GM08714 (cell line): ENCODE results near the gene PIP5KL1.

Experiments
- H3K4me3 ChIP-seq: fragments of 200-500 bp; sonication (Bioruptor generic); 2 replicates; pipeline ENCODE4 v1.5.1; 2014; ENCODE audit warnings: mild to moderate bottlenecking, low read length, inconsistent platforms
- ZNF274 ChIP-seq: IDR thresholded peaks from 2 replicates; pipeline ENCODE4 v1.6.1; 2012; ENCODE audit warnings: mild to moderate bottlenecking, low read depth, low read length

PIP5KL1 gene

DNA sequence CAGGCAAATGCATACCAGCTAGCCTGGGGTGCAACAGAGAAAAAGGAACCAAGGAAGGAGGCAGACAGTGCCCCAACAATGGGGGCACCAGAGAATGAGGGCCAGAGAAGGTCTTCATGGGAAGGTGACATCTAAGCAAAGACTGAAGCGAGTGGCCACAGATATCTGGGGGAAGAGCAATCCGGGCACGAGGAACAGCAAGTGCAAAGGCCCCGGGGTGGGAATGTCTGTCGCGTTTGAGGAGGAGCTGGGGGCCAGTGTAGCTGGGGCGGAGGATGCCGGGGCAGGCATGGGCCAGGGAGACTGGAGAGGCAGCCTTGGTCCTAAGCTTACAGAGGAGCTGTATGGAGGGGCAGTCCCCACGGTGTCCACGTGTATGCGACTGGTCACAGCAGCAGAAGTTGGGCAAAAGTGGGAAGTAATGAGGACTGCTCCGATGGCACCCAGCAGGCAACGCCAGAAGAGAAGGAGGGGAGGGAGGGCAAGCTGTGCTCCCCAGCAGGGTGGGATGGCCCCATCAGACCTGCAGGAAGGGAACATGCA lies 31.1 kb upstream of the PIP5KL1 start:
- TF ChIP-seq ZNF274, result no peak
- H3K4me3 ChIP-seq, result no peak overlapping the region

DNA sequence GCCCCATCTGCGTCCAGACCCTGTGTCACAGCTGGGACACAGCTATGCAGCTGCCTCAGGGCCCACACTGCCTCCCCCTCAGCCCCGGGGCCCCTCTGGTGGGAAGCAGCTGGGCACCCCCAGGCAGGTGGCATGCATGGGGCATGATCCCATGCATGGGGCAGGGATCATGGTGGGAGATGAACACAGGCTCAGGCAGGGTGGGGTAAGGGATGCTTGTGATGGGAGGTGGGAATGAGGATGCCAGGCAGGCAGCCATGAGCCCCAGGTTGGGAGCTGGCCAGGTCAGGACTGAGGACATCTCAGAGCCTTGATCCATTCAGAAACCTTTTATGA lies 30.5 kb upstream of the PIP5KL1 start:
- TF ChIP-seq ZNF274, result no peak
- no peak overlapping the region for H3K4me3 ChIP-seq

DNA sequence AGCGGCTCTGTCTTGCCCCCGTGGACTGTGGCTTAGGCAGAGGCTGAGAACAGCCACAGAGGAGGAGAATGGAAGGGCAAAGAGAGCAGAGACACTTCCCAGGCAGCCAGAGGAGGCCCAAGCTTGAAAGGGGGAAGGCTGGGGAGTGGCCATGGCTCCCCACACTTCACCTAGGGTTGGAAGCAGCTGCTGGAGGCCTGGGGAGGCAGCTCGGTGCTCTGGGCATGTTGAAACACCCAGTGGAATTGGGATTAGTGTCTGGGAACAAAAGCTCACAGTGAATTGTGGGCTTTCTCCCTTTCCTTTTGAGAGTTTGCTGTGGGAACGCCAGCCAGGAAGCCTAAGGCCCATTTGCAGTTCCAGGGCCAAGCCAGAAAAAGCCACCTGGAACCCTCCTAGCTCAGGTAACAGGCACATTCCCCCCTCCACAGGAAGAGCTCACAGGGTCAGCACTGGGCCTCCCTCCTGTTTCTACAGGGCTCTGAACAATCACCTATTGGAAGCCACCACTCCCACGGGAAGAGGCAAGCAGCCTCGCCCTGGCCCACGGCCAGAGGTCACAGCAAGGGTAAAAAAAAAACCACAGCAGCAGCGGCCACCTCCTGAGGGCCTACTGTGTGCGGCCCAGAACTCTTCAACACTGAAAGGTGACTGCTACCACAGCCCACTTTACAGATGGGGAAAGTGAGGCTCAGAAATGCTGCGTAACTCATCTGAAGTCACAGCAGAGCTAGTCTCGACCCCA lies 30.0 kb upstream of the PIP5KL1 start:
- TF ChIP-seq ZNF274, result no peak
- no peak overlapping the region for H3K4me3 ChIP-seq

GRCh38 chr9:127959841-127960409 lies 29.3 kb upstream of the PIP5KL1 start:
- no peak for TF ChIP-seq ZNF274
- H3K4me3 ChIP-seq, result no peak overlapping the region

- no peak for TF ChIP-seq ZNF274
Measured at GRCh38 chr9:127959398-127959797, 28.8 kb upstream of the PIP5KL1 start.

GRCh38 chr9:127958728-127959127 lies 28.2 kb upstream of the PIP5KL1 start:
- no peak for TF ChIP-seq ZNF274
- no peak overlapping the region for H3K4me3 ChIP-seq

More at GRCh38 chr9:127959398-127959797, 28.8 kb upstream of the PIP5KL1 start:
- H3K4me3 ChIP-seq, result no peak overlapping the region

DNA sequence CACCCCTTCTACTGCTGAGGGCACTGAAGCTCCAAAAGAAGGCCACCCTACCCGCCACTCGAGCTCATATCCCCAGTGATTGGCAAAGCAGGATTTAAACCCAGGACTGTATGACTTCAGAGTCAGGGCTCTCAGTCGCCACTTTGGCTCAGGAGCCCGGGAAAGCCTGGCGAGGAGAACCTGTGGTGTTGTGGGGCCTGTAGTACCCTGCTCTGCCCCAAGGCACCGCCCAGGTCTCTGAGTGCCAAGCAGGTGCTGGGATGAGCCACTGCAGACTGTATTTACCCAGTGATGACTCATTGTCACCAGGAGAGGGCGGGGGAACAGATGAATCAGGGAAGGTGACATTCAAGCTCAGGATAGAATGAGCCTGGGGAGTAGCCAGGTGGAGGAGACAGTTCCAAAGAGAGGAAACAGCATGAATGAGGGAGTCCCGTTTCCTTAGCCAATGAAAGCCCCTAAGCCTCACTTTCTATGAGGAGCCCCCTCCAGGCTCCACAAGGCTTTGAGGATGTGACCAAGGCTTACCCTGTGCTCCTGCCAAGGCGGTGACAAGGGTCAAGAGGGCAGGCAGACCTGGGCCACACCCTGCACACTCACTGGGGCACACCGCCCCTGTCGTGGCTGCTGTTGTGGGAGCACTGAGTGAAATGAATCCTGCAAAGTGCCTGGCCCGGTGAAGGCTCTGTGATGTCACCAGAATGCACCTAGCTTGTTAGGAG lies 24.9 kb upstream of the PIP5KL1 start:
- no peak overlapping the region for H3K4me3 ChIP-seq
- TF ChIP-seq ZNF274, result no peak

- TF ChIP-seq ZNF274, result no peak
- H3K4me3 ChIP-seq, result no peak overlapping the region
Measured at GRCh38 chr9:127954831-127955293, 24.3 kb upstream of the PIP5KL1 start.

DNA sequence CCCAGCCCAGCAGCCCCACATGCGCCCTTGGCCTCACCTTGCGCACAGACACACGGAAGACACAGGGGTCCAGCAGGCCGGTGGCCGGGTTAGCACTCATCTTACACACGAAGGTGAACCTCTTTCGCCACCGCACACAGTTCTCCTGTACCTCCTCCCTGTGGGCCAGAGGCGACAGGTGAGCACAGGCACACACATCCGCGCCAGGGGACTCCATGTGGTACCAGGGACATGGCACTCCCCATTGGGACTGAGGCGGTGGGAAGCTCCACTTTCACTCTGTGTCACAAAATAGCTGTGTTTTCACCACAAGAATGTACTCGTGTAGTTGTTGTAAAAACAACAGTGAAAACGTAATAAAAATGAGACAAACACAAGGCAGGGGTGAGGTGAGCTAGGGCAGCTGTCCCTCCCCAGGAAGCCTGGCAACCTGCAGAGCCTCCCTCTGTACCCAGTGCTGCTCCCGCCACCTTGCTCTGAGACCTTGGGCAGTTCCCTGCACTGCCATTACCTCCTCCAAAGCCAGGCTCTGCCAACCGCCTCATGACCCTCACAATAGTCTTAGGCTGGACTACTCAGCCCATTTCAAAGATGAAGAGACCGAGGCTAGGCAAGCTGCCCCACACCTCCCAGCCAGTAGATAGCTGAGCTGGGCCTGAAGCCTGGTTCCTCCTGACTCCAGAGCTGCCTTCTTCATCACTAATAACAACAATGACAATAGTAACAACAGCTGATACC lies 23.4 kb upstream of the PIP5KL1 start:
- no peak overlapping the region for H3K4me3 ChIP-seq
- no peak for TF ChIP-seq ZNF274

- no peak for TF ChIP-seq ZNF274
- H3K4me3 ChIP-seq, result no peak overlapping the region
Measured at GRCh38 chr9:127953154-127953553, 22.6 kb upstream of the PIP5KL1 start.

DNA sequence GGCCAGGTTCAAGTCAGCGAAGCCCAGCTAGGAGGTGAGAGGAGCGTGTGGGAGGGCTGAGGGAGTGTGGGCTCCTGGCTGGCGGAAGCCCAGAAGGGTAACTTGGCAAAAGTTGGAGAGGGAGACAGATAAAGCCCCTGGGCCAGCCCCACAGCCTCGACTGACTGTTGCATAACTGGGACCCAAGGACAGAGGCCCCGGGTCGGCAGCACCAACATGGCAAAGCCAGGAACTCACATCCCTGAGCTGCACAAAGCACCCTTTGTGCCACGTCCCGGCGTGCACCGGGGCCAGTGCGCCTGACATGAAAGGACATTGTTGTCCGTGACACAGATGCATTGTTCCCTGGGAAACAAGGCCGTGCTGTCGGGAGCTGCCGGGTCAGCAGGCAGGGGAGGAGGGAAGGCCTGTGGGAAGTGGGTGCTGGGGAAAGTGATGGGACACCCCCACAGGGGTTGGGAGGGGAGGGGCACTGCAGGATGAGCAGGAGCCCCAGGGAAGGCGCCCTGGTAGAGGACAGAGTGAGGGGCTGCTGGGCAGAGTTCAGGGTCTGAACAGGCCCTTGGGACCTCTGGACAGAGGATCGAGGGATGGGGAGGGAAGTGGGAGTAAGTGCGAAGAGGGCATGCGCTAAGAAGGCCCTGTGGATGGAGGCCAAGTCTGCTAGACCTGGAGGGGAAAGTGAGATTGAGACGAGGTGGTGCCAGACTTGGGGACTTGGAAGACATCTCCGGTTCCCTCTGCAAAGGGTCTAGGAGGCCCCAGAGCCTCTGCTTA lies 20.1 kb upstream of the PIP5KL1 start:
- H3K4me3 ChIP-seq, result no peak overlapping the region
- TF ChIP-seq ZNF274, result no peak

GRCh38 chr9:127949827-127950512 lies 19.4 kb upstream of the PIP5KL1 start:
- H3K4me3 ChIP-seq, result no peak overlapping the region
- no peak for TF ChIP-seq ZNF274

DNA sequence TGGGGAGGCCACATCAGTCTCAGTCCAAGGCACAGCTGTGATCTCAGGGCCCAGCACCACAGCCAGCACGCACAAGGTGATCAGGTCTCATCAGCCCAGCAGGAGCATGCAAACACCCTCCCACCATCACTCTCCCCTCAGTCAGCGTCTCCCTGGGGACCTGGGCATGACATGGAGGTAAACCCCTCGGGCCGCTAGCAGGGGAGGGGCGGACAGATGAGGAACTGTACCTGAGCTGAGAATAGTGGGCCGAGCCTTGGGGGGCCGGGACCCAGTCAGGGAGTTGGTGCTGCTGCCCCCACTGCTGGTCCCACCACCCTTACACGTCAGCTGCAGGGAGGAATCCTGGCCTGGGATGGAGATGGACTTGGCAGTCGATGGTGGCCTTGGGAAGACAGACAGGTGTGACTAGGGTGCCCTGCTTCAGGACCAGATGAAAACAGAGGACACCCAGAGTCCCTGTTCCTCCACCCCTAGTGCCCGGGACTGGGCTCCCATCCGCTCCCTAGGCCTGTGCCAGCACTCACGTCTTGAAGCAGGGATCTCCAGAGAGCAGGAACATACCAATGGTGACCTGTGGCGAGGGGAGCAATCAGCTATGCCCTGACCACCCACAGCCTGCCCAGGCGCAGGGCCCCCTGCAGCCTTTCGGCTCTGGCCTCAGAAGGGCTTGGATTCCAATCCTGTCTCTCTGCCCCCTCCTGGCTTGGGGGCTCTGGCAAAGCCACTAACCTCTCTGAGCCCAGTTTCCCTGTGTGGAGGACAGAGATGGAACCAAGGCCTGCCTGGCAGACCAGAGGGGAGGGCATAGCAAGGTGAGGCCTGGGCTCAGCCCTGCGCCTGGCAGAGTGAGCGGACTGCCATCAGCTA lies 17.5 kb upstream of the PIP5KL1 start:
- H3K4me3 ChIP-seq, result no peak overlapping the region
- no peak for TF ChIP-seq ZNF274
